Measurements from ENCODE around the gene KRTAP4-7.
"Not testable (repeated sequence)": the region's sequence is repeated elsewhere in the genome, so short reads cannot be mapped to it uniquely, and the experiment has no call there.

The KRTAP4-7 gene

DNA sequence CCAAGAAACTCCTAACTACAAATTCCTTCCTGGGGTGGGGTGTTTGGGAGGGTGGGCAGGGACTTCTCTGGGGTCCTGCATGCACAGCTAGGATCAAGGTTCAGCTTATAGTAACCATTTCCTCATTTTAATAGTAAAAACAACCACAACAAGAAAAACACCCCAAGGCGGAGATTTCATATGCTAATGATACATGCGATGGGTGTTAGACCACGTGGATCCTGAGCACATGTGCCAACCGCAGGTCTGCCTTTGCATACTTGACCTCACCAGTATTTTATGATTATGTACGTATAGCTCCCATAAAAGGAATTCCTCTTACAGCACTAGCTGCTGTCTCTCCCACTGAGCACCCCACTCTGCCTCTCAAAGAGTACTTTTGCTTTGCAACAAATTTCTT lies 32.3 kb downstream of the KRTAP4-7 start:
- peak; percentile 3 to 20 for DNase-seq

DNA sequence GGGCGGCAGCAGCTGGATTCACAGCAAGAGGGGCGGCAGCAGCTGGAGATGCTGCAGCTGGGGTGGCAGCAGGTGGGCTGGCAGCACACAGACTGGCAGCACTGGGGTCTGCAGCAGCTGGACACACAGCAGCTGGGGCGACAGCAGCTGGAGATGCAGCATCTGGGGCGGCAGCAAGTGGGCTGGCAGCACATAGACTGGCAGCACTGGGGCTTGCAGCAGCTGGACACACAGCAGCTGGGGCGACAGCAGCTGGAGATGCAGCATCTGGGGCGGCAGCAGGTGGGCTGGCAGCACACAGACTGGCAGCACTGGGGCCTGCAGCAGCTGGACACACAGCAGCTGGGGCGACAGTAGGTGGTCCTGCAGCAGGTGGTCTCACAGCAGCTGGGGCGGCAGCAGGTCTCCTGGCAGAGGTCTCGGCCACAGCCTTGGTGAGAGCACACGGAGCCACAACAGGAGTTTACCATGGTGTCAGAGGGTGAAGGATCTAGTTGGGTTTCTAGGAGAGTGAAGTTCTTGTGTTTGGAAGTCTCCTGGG lies 34.0 kb downstream of the KRTAP4-7 start, which contains the start of gene KRTAP4-11:
TSS of gene KRTAP4-11 (minus strand) at position 528 of the 541 bp plus-strand sequence. CDS start at position 470, 58 bp downstream.
- DNase-seq: not testable (repeated sequence)

DNA sequence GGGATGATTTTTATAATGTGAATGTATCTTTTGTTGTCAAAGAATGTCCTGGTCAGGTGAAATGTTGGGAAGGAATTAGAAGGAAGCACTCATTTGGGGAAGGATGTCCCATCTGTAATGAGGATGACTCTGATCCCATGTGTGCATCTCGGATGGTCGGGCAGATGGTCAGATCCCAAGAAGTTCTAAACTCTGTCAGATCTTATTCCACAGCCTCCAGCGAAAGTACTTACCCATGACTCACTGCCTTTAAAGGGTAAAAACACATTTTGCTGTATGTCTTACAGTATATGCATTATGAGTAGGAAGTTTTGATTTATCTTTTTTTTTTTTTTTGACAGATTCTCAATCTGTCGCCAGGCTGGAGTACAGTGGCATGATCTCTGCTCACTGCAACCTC lies 34.8 kb downstream of the KRTAP4-7 start:
- no peak for DNase-seq

DNA sequence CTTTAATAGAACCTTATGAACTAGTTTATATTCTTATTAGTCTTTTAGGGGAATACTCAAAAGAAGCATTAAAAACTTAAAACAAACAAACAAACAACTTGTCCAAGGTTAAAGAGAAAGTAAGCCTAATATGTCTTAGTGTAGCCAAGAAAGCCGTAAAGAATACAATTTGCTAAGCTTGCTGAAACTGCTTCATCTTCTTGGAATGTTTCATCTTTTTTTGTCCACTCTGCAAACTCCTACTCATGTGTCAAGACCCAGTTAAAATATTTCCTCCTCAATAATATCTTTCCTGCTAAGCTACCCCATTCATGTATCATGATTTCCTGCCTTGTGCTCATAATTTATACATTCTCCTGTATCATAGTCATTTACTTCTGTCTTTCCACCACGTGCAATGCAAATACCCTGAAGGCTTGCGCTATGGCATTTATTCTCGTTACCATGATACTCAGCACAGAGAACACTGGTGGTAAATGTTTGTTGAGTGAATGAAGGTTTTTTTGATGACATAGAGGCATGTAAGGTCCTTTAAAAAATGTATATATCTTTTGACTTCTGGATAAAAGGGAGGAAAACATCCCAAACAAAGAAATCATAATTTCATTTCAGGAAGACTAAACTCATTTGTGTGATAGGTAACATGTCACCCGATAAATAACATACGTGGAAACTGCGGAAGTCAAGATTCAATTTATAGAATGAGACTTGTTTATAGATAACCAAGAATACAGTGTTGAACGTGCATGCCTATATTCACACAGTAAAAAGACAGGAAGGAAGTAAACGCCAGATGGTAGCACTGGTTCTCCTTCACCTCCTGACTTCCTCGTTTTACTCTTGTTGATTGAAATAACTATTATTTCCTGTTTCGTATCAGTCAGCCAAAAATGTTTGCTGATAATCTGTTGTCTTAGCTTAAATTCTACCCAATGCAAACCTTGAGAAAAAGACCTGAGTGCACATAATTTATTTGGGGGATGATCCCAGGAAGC lies 36.0 kb downstream of the KRTAP4-7 start:
- not testable (repeated sequence) for DNase-seq

DNA sequence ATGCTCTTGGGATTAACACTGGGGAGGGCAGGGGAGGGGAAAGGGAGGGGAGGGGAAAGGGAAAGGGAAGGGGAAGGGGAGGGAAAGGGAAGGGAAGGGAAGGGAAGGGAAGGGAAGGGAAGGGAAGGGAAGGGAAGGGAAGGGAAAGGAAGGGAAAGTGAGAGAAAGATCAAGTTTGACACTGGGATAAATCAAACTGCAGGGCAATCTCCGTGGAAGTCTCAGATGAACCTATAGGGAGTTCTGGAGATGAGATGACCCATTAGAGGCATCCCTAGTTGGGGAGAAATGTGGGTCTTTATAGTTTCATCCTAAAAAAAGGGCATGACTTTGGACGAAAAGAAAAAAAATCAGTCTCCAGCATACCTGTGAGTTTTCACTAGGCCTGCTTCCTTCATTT lies 37.8 kb downstream of the KRTAP4-7 start:
- DNase-seq: no peak

DNA sequence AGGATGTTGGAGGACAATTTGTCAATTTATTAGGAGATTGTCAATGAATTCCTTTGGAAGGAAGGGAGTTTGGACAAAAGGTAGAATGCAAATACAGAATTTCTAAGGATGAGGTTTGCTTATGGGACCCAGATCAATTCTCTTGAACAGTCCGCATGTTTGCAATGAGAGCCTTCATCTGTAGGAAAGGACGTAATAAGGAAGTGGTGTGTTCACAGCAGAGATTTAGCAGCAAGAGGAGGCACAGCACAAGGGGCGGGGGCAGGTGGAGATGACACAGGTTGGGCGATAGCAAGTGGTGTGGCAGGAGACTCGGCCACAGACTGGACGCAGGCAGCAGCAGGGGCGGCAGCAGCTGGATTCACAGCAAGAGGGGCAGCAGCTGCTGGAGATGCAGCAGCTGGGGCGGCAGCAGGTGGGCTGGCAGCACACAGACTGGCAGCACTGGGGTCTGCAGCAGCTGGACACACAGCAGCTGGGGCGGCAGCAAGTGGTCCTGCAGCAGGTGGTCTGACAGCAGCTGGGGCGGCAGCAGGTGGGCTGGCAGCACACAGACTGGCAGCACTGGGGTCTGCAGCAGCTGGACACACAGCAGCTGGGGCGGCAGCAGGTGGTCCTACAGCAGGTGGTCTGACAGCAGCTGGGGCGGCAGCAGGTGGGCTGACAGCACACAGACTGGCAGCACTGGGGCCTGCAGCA lies 39.5 kb downstream of the KRTAP4-7 start:
- DNase-seq: not testable (repeated sequence)

DNA sequence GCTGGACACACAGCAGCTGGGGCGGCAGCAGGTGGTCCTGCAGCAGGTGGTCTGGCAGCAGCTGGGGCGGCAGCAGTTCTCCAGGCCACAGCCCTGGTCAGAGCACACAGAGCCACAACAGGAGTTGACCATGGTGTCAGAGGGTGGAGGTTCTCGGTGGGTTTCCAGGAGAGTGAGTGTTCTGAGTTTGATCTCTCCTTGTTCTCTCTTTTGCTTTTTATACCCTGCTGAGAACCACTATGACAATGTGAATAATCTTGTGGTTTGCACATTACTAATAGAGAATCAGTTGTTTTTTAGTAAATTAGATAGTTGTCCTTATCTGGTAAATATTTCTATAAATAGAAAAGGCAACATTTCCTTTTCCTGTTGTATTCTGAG lies 40.0 kb downstream of the KRTAP4-7 start, which contains the start of gene KRTAP4-12:
TSS of gene KRTAP4-12 (minus strand) at position 192 of the 381 bp plus-strand sequence. CDS start at position 132, 60 bp downstream.
- DNase-seq: not testable (repeated sequence)

DNA sequence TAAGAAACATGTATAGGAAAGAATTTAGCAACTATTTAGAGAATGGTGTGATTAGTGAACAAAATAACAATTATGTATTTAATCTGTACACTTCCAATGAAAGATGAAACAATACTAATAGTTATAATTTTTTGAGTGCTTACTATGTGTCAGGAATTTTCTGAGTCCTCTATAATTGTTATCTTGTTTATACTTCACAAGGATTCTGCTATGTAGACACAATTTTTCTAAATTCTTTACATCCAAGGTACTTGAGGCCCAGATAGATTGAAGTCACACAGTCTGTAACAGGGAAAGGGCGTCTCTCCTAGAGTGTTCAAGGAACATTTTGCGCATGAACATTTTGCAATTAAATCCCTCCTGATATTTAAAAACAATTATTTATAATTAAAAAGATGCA lies 41.1 kb downstream of the KRTAP4-7 start:
- DNase-seq: no peak

DNA sequence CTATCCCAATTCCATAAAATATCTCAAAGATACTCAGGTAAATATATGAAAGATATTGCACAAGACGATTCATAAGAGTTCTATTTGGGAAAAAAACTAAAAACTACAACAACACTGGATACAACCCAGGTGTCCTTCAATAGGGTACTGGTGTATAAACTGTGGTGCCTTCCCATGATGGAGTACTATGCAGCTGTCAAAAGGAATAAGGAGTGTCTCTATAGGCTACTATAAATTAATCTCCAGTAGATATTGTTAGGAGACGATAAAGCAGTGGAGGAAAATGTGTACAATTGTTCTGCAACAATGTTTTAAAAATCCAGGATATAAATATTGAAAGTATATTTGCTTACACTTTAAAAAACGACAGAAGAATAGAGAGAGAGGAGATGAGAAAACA lies 42.5 kb downstream of the KRTAP4-7 start:
- DNase-seq: no peak

DNA sequence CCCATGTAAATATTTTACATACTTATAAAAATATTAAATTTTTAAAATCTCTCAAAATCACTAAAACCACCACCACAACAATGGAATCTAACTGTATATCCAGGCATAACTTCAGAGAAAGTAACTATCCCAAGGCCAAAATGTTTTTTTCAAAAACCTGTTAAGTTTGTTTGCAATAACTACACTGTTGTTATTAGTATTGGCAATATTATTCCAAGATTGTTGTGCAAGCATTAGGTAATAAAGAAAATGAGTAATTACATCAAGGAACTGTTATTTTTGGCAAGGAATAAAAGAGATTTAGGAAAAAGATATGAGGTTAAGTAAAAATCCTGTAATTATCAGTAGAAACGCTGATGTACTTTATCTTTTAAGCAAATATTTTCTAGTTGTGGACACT lies 43.4 kb downstream of the KRTAP4-7 start:
- no peak for DNase-seq

DNA sequence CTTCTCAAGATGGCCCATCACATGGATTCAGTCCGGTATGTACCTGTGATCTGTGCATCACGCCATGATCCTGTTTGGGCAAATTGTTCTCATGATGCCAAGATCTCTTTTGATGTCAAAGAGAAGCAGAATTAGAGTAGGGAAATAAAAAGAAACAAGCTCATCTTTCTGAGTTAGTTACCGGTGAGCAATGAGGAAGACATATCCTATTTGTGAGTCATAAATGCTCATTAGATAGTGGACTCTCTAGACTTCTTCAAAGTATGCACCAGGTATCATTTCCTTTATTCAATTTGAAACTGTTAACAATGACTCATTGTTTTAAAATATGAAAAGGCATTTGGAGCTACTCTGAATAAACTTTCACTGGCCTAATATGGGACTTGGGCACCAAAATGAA lies 48.0 kb downstream of the KRTAP4-7 start:
- no peak for DNase-seq

DNA sequence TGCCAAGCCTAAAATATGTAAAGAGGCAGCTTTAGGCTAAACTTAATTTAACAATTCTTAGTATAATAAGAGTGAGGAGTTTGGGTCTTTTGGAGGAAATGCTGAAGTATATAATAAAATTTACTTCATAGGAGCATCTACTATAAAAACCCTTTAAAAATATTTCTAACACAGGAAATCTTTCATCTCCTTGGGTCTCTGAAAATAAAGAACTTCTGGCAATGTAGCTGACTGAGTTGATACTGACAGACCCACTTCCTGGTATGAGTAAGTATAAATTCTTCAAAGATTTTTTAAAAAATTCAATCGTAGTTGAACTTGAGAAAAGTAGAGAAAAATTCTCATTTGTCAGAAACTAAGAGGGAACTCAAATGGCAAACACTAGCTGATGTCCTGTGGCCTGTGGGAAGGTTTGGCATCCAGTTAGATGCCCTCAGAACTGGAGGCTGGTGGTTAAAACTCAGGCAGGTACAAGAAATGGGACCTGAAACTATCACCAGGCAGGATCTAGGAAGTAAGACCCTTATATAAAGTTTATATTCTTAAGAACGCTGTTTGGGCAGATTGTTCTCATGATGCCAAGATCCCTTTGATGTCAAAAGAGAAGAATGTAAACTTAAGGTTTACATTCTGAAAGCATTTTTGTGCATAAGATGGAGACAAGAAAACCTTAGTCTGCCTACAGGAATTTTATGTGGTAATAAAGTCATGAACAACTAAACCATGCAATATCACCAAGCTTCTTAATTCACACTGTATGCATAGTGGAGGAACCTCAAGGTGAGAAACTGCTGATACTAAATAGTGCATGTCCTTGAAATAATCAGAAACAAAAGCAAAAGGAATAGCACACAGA lies 50.2 kb downstream of the KRTAP4-7 start:
- DNase-seq: no peak

Measured in inflammatory macrophage treated with lipopolysaccharide for 1 hour (primary cell).